ENCODE data around the gene THOC5. TPM values are rescaled to one million over a fixed set of nuclear protein-coding genes. Genes with fewer than 3 reads are reported as not detected.

Gene THOC5
- total and polyA plus RNA-seq, 2 experiments from 2014 or later = 23.0 to 27.7 TPM

DNA sequence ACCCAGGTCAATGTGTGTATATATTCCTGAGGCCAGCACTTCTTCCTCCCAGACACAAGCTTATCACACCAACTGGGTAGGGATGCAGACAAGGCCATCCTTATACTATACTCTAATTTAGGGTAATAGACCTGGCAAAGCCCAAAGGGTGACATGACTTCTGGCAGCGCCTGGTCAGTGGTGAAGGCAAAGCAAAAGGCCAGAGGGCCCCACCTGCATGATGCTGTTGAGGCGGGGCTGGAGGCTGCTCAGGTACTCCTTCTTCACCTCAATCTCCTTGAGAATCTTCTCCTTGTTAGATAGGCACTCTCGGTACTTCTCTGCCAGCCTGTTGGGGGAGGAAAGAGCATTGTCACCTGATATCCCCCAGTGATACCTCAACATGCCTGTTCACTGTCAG, 17.1 kb downstream of the THOC5 start:
- H3K9me3 ChIP-seq (ENCODE audit: low read depth) = no peaks in the 10 kb centered on the region
- no peak overlapping the region for H3K4me3 ChIP-seq

DNA sequence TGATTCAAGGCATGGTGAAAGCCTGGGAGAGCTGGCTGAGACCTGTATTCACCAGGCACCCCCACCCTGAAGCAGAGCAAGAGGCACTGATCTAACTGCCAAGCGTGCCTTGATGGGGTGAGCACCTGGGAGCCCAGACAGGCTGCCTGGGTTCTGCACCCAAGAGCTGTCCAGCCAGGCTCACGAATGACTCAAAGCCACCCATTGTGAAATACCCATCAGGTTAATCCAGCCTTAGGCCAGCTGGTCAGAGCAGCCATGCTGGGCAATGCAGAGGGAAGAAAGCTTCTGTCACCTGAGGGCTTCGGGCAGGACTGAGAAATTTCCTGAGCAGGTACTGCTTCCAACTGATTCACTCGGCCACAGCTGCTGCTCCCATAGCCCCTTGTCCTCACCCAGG, 22.1 kb downstream of the THOC5 start:
- no peak overlapping the region for H3K4me2 ChIP-seq
- H2AFZ ChIP-seq = no peak overlapping the region
- H3K4me3 ChIP-seq = no peak overlapping the region
- H3K27ac ChIP-seq = no peak overlapping the region
- 99% methylated on average over 4 of the region's 4 CpGs for WGBS (ENCODE audit: low lambda C conversion rate, missing lambda C conversion rate)
- no peaks in the 10 kb centered on the region for H4K20me1 ChIP-seq (ENCODE audit: insufficient read depth, poor library complexity, severe bottlenecking)
- no peaks in the 10 kb centered on the region for H3K9me2 ChIP-seq (replicated peaks; ENCODE audit: insufficient read depth)
- TF ChIP-seq EZH2phosphoT487 (IDR thresholded peaks at IDR 0.05; ENCODE audit: low read depth, severe bottlenecking, unreplicated experiment) = no peak
- no peak for TF ChIP-seq CTCF (IDR thresholded peaks at IDR 0.05; ENCODE audit: poor library complexity)
- no peak for TF ChIP-seq EZH2 (IDR thresholded peaks at IDR 0.05; ENCODE audit: borderline replicate concordance)
- no peak for DNase-seq (ENCODE audit: low spot score)
- H3K79me2 ChIP-seq = no peaks in the 10 kb centered on the region
- H3K9me3 ChIP-seq (ENCODE audit: low read depth) = no peaks in the 10 kb centered on the region
- no peaks in the 10 kb centered on the region for H3K4me1 ChIP-seq (ENCODE audit: insufficient read depth)
- H3K36me3 ChIP-seq (replicated peaks; ENCODE audit: insufficient read depth, low read depth) = no peaks in the 10 kb centered on the region
- no peaks in the 10 kb centered on the region for H3K27me3 ChIP-seq

More for the DNA sequence above, 17.1 kb downstream of the THOC5 start:
- no peak for TF ChIP-seq EZH2 (IDR thresholded peaks at IDR 0.05; ENCODE audit: borderline replicate concordance)
- TF ChIP-seq EZH2phosphoT487 (IDR thresholded peaks at IDR 0.05; ENCODE audit: low read depth, severe bottlenecking, unreplicated experiment) = no peak
- no peak for TF ChIP-seq CTCF (IDR thresholded peaks at IDR 0.05; ENCODE audit: poor library complexity)
- no peak overlapping the region for H2AFZ ChIP-seq
- DNase-seq (ENCODE audit: low spot score) = no peak
- no peak overlapping the region for H3K4me2 ChIP-seq
- H3K79me2 ChIP-seq = no peaks in the 10 kb centered on the region
- peaks cover 8% of the 10 kb centered on the region for H3K4me1 ChIP-seq (ENCODE audit: insufficient read depth)
- H3K27ac ChIP-seq = no peak overlapping the region
- H4K20me1 ChIP-seq (ENCODE audit: insufficient read depth, poor library complexity, severe bottlenecking) = no peaks in the 10 kb centered on the region
- no peaks in the 10 kb centered on the region for H3K9me2 ChIP-seq (replicated peaks; ENCODE audit: insufficient read depth)
- no peaks in the 10 kb centered on the region for H3K36me3 ChIP-seq (replicated peaks; ENCODE audit: insufficient read depth, low read depth)
- 89% methylated on average over 3 of the region's 3 CpGs for WGBS (ENCODE audit: low lambda C conversion rate, missing lambda C conversion rate)
- no peaks in the 10 kb centered on the region for H3K27me3 ChIP-seq

- Histone ChIP-seq H3K36me3 (replicated peaks; ENCODE audit: insufficient read depth, low read depth) (no peaks in the 10 kb centered on the region), H3K27ac (no peak overlapping the region), H3K79me2 (no peaks in the 10 kb centered on the region), H3K9me2 (replicated peaks; ENCODE audit: insufficient read depth) (no peaks in the 10 kb centered on the region), H3K27me3 (no peaks in the 10 kb centered on the region), H3K9me3 (ENCODE audit: low read depth) (no peaks in the 10 kb centered on the region), H3K4me2 (no peak overlapping the region), H4K20me1 (ENCODE audit: insufficient read depth, poor library complexity, severe bottlenecking) (no peaks in the 10 kb centered on the region), H3K4me3 (no peak overlapping the region), H2AFZ (no peak overlapping the region), H3K4me1 (ENCODE audit: insufficient read depth) (no peaks in the 10 kb centered on the region)
- TF ChIP-seq CTCF (IDR thresholded peaks at IDR 0.05; ENCODE audit: poor library complexity) (no peak), EZH2phosphoT487 (IDR thresholded peaks at IDR 0.05; ENCODE audit: low read depth, severe bottlenecking, unreplicated experiment) (no peak), EZH2 (IDR thresholded peaks at IDR 0.05; ENCODE audit: borderline replicate concordance) (no peak)
- no peak for DNase-seq (ENCODE audit: low spot score)
- 89% methylated on average over 4 of the region's 4 CpGs for WGBS (ENCODE audit: low lambda C conversion rate, missing lambda C conversion rate)
Measured at GRCh38 chr22:29530716-29531115, 22.8 kb downstream of the THOC5 start.

- Histone ChIP-seq H3K4me2 (no peak overlapping the region), H3K4me1 (ENCODE audit: insufficient read depth) (no peaks in the 10 kb centered on the region), H3K79me2 (no peaks in the 10 kb centered on the region), H3K9me2 (replicated peaks; ENCODE audit: insufficient read depth) (no peaks in the 10 kb centered on the region), H3K9me3 (ENCODE audit: low read depth) (no peaks in the 10 kb centered on the region), H3K36me3 (replicated peaks; ENCODE audit: insufficient read depth, low read depth) (no peaks in the 10 kb centered on the region), H4K20me1 (ENCODE audit: insufficient read depth, poor library complexity, severe bottlenecking) (no peaks in the 10 kb centered on the region), H3K4me3 (no peak overlapping the region), H3K27me3 (no peaks in the 10 kb centered on the region), H2AFZ (no peak overlapping the region), H3K27ac (no peak overlapping the region)
- WGBS (ENCODE audit: low lambda C conversion rate, missing lambda C conversion rate) = 94% methylated on average over 7 of the region's 7 CpGs
- no peak for DNase-seq (ENCODE audit: low spot score)
- TF ChIP-seq EZH2 (IDR thresholded peaks at IDR 0.05; ENCODE audit: borderline replicate concordance) (no peak), CTCF (IDR thresholded peaks at IDR 0.05; ENCODE audit: poor library complexity) (no peak), EZH2phosphoT487 (IDR thresholded peaks at IDR 0.05; ENCODE audit: low read depth, severe bottlenecking, unreplicated experiment) (no peak)
Measured at GRCh38 chr22:29528144-29528543, 25.4 kb downstream of the THOC5 start.

All from hepatocyte (in vitro differentiated cells).